ENCODE data around the gene LCOR. TPM values are rescaled to one million over a fixed set of nuclear protein-coding genes. Genes with fewer than 3 reads are reported as not detected.

The LCOR gene
- total and polyA plus RNA-seq, 2 of the 4 experiments (the other 2 are of a cell fraction) = 3.7 to 36.9 TPM

- TF ChIP-seq ELK1 (IDR thresholded peaks at IDR 0.05; ENCODE audit: borderline replicate concordance, low read depth, low read length) (no peak), CEBPB (IDR thresholded peaks at IDR 0.05; ENCODE audit: low read depth, low read length) (no peak), CHD1 (IDR thresholded peaks at IDR 0.05; ENCODE audit: low read depth, low read length) (no peak)
Observed at GRCh38 chr10:97037365-97038361, 205.6 kb downstream of the LCOR start (continued).

All from IMR-90 (cell line).